Stimulated activated CD4-positive, alpha-beta T cell treated with anti-CD3 and anti-CD28 coated beads, Interleukin-15, amount 100 ng/mL, for 48 hours (primary cell): ENCODE results near the gene ARHGAP29.
"Not testable (repeated sequence)": the region's sequence is repeated elsewhere in the genome, so short reads cannot be mapped to it uniquely, and the experiment has no call there.

Experiments
- DNase-seq, 2 donors: peaks; one replicate each; pipeline ENCODE4 v3.0.0-alpha.2; 2020; ENCODE audit warnings: low read depth in 2 of 2

The ARHGAP29 gene

DNA sequence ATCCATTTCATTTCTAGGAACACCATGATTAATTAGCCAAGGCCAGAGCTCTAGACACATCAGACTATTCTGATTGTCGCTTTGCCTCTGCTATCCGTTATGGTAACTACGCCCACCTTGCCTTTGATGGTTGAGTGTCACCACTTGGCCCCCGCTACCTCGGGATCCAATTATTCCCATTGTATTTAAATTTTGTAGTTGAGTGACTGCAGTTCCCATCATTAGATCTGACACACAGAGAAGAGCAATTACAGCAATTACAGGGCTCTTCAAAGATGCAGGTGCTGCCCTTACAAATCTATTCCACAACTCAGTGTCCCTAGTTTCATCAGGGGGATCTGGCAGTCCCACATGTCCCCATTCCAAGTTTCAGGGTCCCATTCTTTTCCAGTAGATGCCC, 71.5 kb downstream of the ARHGAP29 start:
- no peak for DNase-seq

DNA sequence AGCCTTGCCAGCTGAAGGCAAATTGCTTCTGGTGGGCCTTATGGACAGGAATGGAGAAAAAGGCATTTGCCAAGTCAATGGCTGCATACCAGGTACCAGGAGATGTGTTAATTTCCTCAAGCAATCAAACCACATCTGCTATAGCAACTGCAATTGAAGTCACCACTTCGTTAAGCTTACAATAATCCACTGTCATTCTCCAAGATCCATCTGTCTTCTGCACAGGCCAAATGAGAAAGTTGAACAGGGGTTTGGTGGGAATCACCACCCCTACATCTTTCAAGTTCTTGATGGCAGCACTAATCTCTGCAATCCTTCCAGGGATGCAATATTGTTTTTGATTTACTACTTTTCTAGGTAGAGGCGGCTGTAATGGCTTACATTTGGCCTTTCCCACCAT, 72.5 kb downstream of the ARHGAP29 start:
- not testable (repeated sequence) for DNase-seq

DNA sequence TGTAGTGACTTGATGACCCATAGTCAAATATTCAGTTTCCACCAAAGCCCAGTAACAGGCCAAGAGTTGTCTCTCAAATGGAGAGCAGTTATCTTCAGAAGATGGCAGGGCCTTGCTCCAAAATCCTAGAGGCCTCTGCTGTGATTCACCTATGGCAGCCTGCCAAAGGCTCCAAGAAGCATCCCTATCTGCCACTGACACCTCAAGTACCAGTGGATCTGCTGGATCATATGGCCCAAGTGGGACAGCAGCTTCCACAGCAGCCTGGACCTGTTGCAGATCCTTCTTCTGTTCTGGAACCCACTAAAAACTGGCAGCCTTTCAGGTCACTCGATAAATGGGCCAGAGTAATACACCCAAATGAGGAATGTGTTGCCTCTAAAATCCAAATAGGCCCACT, 73.3 kb downstream of the ARHGAP29 start:
- not testable (repeated sequence) for DNase-seq

DNA sequence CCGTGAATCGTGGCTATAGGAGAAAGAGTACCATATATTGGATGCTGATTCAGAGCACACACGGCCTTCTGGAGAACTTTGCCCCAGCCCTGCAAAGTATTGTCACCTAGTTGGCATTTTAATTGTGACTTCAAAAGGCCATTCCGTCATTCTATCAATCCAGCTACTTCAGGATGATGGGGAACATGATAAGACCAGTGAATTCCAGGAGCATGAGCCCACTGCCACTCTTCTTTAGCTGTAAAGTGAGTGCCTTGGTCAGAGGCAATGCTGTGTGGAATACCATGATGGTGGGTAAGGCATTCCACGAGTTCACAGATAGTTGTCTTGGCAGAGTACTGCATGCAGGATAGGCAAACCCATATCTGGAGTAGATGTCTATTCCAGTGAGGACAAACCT, 74.1 kb downstream of the ARHGAP29 start:
- not testable (repeated sequence) for DNase-seq

DNA sequence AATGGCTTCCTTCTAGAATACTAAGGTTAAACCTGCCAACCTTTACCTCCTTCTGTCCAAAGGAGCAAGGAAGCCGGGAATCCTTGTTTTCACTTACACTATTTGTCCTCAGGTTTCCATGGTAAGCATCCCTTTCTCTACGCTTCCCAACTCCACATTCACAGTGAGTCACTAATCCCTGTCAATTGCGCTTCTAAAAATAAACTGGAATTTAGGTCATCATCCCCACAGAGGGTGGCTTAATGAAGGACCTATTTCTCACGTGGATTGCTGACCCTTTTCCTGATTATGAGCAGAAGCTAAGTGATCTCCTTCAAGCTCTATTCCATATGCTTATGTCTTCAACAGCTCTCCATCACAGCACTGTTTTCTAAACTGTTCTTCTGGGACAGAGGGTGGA, 76.6 kb downstream of the ARHGAP29 start:
- no peak for DNase-seq

DNA sequence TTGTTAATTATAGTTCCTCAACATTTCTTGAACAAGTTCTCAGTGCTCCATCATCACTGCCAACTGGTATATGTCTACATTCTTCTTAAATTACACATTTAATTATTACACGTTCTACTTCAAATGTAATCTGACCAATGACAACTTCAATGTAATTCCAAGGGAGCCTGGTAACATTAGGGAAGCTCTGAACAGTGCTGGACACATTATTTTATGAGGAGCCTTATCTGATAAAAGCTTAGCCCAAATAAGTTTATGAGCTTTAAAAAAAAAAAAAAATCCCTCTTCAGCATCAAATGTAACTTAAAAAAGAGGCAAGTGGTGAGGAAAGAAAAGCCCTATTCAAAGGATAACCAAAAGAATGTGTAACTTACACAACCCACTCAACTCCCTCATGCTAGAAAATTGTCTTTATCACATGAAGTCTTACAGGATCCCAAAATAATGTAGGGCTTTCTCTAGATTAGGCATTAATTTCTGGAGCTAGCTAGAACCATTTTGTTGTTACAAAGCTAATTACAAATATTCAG, 81.2 kb downstream of the ARHGAP29 start:
- no peak for DNase-seq

DNA sequence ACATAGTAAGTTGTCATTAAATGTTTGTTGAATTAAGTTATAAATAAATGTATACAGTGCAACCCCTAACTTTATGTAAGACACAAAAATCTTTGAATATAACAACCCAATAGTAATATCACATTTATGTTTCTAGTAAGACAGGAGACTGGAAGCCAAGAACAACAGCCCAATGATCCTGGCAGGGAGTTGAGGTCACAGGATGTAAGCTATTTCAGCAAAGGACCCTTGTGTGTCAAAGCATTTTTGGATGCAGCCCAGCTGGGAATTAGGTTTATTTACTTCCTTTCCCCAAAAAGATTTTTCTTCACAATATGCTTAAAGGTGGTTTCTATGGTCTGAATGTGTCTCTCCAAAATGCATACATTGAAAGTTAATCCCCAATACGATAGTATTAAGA, 82.4 kb downstream of the ARHGAP29 start:
- DNase-seq, result no peak

DNA sequence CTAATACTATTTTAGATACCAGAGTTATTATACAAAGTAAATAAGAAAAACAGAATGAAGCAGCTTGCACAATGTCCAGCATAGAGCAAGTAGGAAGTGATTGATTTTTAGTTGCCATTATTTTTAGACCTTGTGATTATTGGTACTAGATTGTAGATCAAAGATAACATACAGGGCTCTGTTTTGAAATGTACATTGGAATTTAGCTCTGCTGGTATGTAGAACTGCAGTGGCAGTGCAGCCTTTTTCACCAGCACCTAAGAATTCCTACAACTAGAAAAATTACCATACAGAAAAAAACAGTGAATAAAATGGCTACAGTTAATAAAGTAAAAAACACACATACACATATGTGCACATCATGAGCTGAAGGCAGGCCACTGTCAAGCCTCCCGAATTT, 84.3 kb downstream of the ARHGAP29 start:
- no peak for DNase-seq

DNA sequence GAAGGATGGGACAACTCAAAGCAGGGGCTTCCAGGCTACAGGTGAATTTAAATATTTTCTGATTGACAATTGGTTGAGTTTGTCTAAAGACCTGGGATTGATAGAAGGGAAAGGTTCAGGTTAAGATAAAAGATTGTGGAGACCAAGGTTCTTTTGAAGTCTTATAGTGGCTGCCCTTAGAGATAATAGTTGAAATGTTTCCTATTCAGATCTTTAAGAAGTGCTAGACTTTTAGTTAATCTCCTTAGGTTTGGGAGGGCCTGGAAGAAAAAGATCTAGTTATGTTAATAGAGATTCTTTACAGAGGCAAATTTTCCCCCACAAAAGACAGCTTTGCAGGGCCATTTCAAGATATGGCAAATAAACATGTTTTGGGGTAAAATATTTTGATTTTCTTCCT, 88.2 kb downstream of the ARHGAP29 start:
- DNase-seq, result not testable (repeated sequence)

DNA sequence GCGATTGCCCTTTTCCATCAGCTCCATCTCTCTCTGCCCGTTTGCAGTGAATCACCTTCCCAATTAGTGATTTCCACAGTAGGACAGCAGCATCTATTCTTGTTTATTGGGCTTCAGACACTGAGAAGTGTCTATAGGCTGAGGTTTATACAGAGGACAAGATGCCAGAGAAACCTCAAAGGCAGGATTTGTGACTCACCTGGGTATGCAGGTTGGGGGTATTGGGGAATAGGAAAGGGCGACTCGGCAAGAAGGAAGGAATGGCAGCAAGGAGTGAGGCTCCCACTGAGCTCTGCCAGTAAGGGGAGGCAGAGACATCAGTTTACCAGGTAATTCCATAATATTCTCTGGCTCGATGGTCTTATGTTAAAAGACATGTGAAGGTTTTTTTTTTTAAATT, 91.1 kb downstream of the ARHGAP29 start:
- no peak for DNase-seq

DNA sequence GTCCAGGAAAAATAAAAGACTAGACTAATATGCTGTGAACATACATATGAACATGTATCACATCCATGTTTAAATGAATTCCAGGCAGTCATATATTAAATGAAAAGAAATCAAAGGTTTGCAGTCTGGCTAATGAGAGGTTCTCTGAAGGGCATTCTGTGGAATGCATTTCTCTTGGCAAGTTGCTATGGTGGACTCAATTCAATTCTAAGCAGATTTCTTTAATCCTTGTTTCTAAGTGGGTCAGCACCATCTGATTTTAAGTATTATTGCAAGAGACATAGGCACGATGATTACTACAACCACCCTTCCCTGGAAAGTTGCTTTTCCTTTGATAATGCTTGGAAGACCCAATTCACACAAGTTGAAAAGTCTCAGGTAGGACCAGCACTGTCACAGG, 92.5 kb downstream of the ARHGAP29 start:
- DNase-seq, result no peak

DNA sequence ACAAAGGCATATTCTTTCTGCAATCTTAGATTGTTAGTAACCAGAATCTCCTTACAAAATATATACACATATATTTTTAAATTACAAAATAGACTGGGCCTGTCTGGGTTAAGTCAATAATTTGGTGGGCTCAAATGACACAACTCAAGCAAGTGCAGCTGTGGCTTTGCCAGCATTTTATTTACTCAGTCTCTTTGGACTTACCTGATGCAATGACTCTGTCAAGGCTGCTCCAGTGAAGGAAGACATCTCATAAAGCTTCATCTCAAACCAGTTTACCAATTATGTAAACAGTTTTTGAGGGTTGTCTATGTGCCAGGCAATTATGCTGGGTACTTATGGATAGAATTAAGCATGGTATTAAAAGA, 93.6 kb downstream of the ARHGAP29 start:
- no peak for DNase-seq

DNA sequence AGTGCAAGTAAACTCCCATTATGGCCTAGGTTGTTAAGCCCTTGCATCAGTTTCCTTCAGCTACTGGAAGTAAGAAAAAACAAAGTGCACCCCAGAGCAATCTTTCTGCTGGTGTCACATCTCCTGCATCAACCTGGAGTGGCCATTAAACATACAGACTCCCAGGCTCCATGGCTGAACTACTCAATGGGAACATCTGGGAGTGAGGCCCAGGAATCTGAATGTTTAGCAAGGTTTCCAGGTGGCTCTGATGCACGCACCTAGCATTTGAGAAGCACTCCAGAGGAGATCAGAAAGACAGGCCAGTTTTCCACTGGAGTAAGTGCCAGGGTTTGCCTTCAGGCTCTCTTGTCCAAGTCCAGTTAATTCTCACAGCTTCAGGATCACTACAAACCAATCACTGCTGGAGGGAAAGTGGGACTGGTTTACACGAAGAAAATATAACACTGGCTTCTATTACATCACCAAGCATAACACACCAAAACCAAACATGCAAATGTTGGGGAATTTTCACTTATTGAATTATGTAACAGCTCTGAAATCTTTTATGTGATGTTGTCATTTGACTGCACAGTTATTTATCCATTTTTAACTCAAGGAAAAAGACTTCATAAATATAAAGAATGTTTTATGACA, 94.1 kb downstream of the ARHGAP29 start:
- DNase-seq, result no peak

DNA sequence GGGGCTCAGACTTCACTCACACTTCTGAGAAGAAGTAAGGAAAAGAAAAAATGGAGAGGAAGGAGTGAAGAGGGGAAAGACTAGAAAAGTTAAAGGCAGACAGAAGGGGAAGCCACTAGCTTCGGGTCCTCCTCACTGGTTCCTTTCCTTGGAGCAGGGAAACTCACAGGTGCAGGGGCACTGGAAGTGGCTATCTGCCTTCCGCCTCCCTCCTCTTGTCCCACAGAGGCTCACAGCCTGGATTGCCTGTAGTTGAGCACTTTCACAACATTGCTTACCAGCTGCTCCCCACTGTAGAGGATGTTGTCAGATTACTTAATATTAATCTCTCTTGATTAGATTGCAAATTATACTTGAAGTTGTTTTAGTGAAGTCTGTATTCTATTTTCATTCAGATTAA, 94.8 kb downstream of the ARHGAP29 start:
- no peak for DNase-seq

DNA sequence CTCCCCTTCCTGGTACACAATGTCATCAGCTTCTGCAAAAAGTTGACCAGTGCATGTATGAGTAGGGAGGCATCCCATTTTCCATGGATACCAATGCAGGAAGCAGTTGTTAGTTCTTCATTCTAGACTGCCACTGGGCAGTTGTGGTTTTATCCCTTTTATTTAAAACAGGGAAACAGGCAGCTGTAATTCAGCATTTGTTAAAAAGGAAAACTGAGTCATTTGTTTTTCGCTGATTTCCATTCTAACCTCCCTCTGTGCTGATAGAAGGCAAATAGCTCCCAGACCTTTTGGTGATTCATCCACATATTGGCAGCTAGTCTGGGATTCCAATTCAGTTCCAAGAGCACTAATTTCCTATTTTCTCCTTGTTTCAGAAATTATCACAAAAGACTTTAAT, 95.4 kb downstream of the ARHGAP29 start:
- no peak for DNase-seq

DNA sequence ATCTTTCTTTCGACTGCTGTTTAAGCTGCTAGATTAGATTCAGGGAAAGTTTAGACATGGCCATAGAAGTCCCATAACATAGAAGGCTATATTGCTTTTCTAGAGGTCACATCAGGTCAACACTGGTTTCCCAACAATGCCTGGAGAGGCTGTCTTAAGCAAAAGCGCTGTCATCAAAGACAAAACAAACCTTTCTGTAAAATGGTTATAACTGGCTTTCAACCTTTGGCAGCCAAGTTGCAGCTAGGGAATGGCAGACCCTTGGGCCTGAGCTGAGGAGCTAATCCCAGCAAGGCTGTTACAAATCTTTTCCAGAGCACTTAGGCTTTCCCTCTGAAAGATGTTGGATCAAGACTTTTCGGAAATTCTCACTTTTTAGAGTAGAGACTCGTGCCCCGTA, 105.3 kb downstream of the ARHGAP29 start:
- DNase-seq, result no peak

DNA sequence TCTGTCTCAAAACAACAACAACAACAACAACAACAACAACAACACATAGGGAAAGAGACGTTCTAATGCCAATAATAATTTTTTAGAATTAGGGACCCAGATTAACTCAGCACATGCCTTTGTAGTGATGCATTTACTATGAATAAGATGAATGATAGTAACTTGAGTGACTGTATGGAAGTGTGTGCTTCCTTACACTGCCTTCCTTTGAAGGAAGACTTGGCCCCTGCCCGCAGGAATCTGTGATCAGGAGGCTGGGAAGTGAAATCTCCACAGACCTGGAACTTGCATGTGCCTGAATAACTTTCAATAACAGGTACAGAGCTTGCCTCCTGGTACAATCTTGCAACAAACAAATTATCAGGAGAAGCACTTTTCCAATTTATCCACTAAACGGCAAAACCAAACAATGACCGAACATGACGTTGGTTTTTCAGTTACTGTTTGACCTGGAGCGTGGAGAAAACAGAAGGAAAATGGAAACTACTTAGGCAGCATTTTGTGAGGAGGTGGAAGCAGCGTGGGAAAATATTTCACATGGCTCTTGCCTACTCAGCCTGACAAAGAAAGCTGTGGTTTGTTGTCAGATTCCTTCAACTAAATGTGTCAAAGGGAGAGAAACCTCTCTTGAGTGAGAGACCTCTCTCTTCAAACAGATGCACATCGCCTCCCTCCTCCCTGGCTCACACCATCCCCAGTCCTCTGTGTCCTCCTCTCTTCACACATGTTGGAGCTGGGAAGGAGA, 106.4 kb downstream of the ARHGAP29 start:
- no peak for DNase-seq

DNA sequence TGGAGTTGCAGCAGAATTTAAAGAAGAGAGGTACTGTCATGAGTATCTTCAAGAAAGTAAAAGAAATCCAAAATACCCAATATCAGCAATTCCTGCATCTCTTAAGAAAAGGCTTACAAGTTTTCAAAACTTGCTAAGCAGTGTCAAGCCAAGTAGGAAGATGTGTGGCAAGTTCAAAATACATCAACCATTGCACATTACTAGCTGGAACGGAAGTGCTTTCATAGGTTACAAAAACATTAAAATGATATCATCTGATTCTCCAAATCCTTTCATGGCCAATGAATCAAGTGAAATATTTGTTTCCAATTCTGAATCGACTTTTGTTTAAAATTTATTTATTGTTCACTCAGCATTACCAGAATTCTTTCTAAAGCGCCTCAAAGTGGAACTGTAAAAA, 110.7 kb downstream of the ARHGAP29 start:
- DNase-seq, result no peak

DNA sequence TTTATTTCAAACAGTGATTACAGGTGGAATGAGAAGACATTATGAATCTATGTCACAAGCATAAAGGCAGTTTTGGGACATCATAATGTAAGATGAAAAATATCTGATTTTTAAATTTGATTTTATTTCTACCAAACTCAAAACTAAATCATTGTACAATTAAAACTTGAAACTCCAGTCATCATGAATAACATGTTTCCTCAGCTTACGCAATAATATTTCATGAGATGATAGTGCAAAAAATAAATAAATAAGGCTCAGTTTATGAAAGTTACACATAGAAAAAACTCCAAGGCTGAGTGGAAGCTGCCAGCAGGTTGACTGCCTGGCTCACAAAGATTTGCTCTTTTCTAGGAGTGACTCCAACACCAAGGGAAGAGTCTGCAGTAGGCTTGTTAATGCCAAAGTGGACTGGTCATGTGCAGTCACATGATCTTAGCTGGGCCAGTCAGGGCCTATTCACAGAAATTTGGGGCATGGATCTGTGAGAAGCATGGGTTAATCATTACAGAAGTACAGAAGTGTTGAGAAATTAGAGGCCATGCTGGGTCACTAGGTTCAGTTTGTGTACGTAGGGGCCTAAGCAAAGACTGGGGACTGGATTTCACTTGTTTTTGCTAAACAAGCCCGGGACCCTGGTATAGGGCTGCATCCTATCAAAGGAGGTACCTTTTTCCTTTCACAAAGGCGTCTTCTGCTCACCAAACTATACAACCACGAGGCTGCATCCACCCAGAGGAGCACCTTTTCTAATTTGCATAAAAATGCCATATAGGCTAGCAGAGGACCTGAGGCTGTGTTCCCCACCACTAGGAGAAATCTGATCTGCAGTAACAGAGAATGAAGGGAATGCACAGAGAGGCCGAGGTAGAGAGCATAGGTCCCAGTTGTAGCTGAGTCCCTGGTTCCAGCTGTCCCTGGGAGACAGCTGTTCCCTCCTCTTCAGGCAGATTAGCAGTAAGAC, 111.6 kb downstream of the ARHGAP29 start:
- no peak for DNase-seq

DNA sequence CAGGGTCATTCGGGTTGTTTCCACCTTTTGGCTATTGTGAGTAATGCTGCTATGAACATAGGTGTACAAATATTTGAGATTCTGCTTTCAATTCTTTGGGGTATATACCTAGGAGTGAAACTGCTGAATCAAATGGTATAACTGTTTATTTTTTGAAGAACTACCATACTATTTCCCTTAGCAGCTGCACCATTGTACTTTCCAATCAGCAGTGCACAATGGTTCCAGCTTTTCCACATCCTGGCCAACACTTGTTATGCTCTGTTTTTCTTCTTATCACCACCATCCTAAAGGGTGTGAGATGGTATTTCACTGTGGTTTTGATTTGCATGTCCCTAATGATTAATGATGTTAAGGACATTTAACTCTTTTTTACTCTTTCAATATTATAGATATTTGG, 112.8 kb downstream of the ARHGAP29 start:
- no peak for DNase-seq

DNA sequence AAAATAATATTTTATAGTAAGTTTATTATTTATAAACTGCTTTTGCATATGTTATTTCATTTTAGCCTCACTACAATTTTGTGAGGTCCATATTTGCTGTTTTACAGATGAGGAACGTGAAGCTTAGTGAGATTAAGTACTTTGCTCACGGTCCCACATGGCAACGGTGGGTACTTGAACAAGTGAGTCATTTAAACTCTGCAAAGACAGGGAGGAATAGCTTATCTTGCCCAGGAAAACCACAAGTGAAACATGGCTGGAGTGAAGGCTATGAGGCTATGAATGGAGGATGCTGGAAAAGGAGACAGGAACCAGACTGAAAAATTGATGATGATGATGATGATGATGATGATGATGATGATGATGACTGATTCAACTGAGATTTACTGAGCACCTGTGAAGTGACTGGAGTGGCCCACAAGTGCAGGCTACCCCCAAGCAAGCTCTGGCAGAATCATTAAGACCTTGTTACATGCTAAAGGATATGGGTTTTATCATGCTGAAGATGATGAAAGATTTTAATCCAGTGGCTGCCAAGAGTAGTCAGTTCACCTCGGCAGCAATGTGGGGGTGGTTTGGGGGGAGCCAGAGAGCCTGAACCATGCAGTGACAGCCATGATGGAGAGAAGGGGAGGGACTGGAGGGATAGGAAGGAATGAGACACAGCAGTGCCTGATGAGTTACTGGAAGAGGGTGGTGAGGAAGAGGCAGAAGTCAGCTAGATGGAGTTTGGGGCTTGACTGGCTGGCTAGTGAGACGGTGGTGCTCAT, 115.0 kb downstream of the ARHGAP29 start:
- no peak for DNase-seq
